Measurements from ENCODE around the gene RHBDD1.
"Not testable (repeated sequence)": the region's sequence is repeated elsewhere in the genome, so short reads cannot be mapped to it uniquely, and the experiment has no call there.

Gene RHBDD1

GRCh38 chr2:226799976-226800940, 35.6 kb upstream of the RHBDD1 start:
- no peak for DNase-seq (ENCODE audit: low read depth in 2 of 2)

- peak in 1 of 2 donors; percentile 57 for DNase-seq (ENCODE audit: low read depth in 2 of 2)
These were observed 34.7 kb upstream of the RHBDD1 start for GRCh38 chr2:226800941-226801784.

GRCh38 chr2:226802573-226802972, 33.3 kb upstream of the RHBDD1 start:
- no peak for DNase-seq (ENCODE audit: low read depth in 2 of 2)

- DNase-seq (ENCODE audit: low read depth in 2 of 2) = no peak
These were observed 32.4 kb upstream of the RHBDD1 start for GRCh38 chr2:226803410-226803809.

GRCh38 chr2:226813148-226813701, 22.6 kb upstream of the RHBDD1 start:
- no peak for DNase-seq (ENCODE audit: low read depth in 2 of 2)

GRCh38 chr2:226818930-226819329, 16.9 kb upstream of the RHBDD1 start:
- DNase-seq (ENCODE audit: low read depth in 2 of 2) = no peak

GRCh38 chr2:226825056-226825455, 10.8 kb upstream of the RHBDD1 start:
- DNase-seq (ENCODE audit: low read depth in 2 of 2) = no peak

- no peak for DNase-seq (ENCODE audit: low read depth in 2 of 2)
These were observed 7.7 kb upstream of the RHBDD1 start for GRCh38 chr2:226828191-226828590.

GRCh38 chr2:226829721-226830631, 5.9 kb upstream of the RHBDD1 start:
- DNase-seq (ENCODE audit: low read depth in 2 of 2) = no peak

GRCh38 chr2:226831266-226831665, 4.6 kb upstream of the RHBDD1 start:
- no peak for DNase-seq (ENCODE audit: low read depth in 2 of 2)

- DNase-seq (ENCODE audit: low read depth in 2 of 2) = no peak
These were observed 3.8 kb upstream of the RHBDD1 start for GRCh38 chr2:226832061-226832460.

GRCh38 chr2:226834880-226835279, 974 bp upstream of the RHBDD1 start:
- DNase-seq (ENCODE audit: low read depth in 2 of 2) = not testable (repeated sequence)

- DNase-seq (ENCODE audit: low read depth in 2 of 2) = no peak
These were observed 446 bp upstream of the RHBDD1 start for GRCh38 chr2:226835420-226835795.

GRCh38 chr2:226836548-226836885, 663 bp downstream of the RHBDD1 start:
- no peak for DNase-seq (ENCODE audit: low read depth in 2 of 2)

GRCh38 chr2:226837334-226837733, 1.5 kb downstream of the RHBDD1 start:
- no peak for DNase-seq (ENCODE audit: low read depth in 2 of 2)

- no peak for DNase-seq (ENCODE audit: low read depth in 2 of 2)
These were observed 2.1 kb downstream of the RHBDD1 start for GRCh38 chr2:226837787-226838603.

- no peak for DNase-seq (ENCODE audit: low read depth in 2 of 2)
These were observed 2.9 kb downstream of the RHBDD1 start for GRCh38 chr2:226838722-226839121.

GRCh38 chr2:226839161-226839560, 3.3 kb downstream of the RHBDD1 start:
- no peak for DNase-seq (ENCODE audit: low read depth in 2 of 2)

GRCh38 chr2:226839951-226840350, 4.1 kb downstream of the RHBDD1 start:
- no peak for DNase-seq (ENCODE audit: low read depth in 2 of 2)

- not testable (repeated sequence) for DNase-seq (ENCODE audit: low read depth in 2 of 2)
These were observed 7.1 kb downstream of the RHBDD1 start for GRCh38 chr2:226843001-226843400.

All from activated CD8-positive, alpha-beta memory T cell treated with anti-CD3 and anti-CD28 coated beads for 4 hours (primary cell).